HepG2 (cell line): ENCODE data around the gene LIN28B. TPM values are rescaled to one million over a fixed set of nuclear protein-coding genes. Genes with fewer than 3 reads are reported as not detected.
A peak's percentile ranks its signal among the peaks of the same experiment; 100 is the strongest.

ENCODE experiments used
- CCDC6 ChIP-seq: sonication (generic); formaldehyde crosslinking; IDR thresholded peaks from 2 replicates; pipeline ENCODE4 v1.8.1; 2022; ENCODE audit warnings: mild to moderate bottlenecking, missing genetic modification reagents, moderate library complexity
- EHMT2 ChIP-seq: fragments of 200-600 bp; sonication (generic); IDR thresholded peaks from 2 replicates; pipeline ENCODE4 v1.7.0; 2017; ENCODE audit warnings: antibody characterized with exemption, low read depth, low read length, borderline replicate concordance
- HNRNPUL1 ChIP-seq: fragments of 200-400 bp; formaldehyde crosslinking; IDR thresholded peaks from 2 replicates; pipeline ENCODE4 v1.6.1; 2017; ENCODE audit warnings: low read depth, mild to moderate bottlenecking, low read length, moderate library complexity
- HOXA9 ChIP-seq: sonication (generic); formaldehyde crosslinking; IDR thresholded peaks from 2 replicates; pipeline ENCODE4 v1.8.1; 2022; ENCODE audit warnings: missing genetic modification reagents, mild to moderate bottlenecking, moderate library complexity, borderline replicate concordance
- IKZF1 ChIP-seq: fragments of 450-650 bp; IDR thresholded peaks from 2 replicates; pipeline ENCODE4 v1.7.1; 2016
- KLF13 ChIP-seq: sonication (generic); formaldehyde crosslinking; IDR thresholded peaks from 2 replicates; pipeline ENCODE4 v1.4.0; 2020; ENCODE audit warnings: mild to moderate bottlenecking, missing genetic modification reagents
- KLF15 ChIP-seq: sonication (generic); formaldehyde crosslinking; IDR thresholded peaks from 2 replicates; pipeline ENCODE4 v1.8.1; 2023; ENCODE audit warnings: borderline replicate concordance, mild to moderate bottlenecking, inconsistent platforms, missing genetic modification reagents, mixed read lengths
- NR2C2 ChIP-seq: sonication (generic); formaldehyde crosslinking; IDR thresholded peaks from 2 replicates; pipeline ENCODE4 v1.4.0; 2020; ENCODE audit warnings: missing genetic modification reagents, mild to moderate bottlenecking, moderate library complexity, borderline replicate concordance
- RELA ChIP-seq: sonication (generic); formaldehyde crosslinking; IDR thresholded peaks from 2 replicates; pipeline ENCODE4 v1.4.0; 2020; ENCODE audit warnings: missing genetic modification reagents
- SYNCRIP ChIP-seq: fragments of 200-400 bp; formaldehyde crosslinking; IDR thresholded peaks from 2 replicates; pipeline ENCODE4 v1.6.1; 2018; ENCODE audit warnings: mild to moderate bottlenecking, low read depth, low read length; ENCODE audit not compliant: insufficient read depth
- TAF1 ChIP-seq: sonication (generic); formaldehyde crosslinking; IDR thresholded peaks from 2 replicates; pipeline ENCODE4 v1.4.0; 2020; ENCODE audit warnings: missing genetic modification reagents
- TBL1XR1 ChIP-seq: fragments of 150-350 bp; IDR thresholded peaks from 2 replicates; pipeline ENCODE4 v1.6.1; 2014; ENCODE audit warnings: borderline replicate concordance, low read length; ENCODE audit not compliant: partially characterized antibody
- ZBTB34 ChIP-seq: sonication (generic); formaldehyde crosslinking; IDR thresholded peaks from 2 replicates; pipeline ENCODE4 v1.8.0; 2022; ENCODE audit warnings: mild to moderate bottlenecking, missing genetic modification reagents
- ZKSCAN8 ChIP-seq: IDR thresholded peaks from 2 replicates; pipeline ENCODE4 v1.6.1; 2016; ENCODE audit warnings: borderline replicate concordance, missing genetic modification reagents, missing compliant biosample characterization
- ZNF205 ChIP-seq: IDR thresholded peaks from 2 replicates; pipeline ENCODE4 v1.6.1; 2018; ENCODE audit warnings: missing biosample characterization, missing genetic modification reagents
- ZNF484 ChIP-seq: sonication (generic); formaldehyde crosslinking; IDR thresholded peaks from 2 replicates; pipeline ENCODE4 v1.5.1; 2020; ENCODE audit warnings: mild to moderate bottlenecking, low read depth, missing genetic modification reagents, borderline replicate concordance
- ZNF547 ChIP-seq: sonication (generic); formaldehyde crosslinking; IDR thresholded peaks from 2 replicates; pipeline ENCODE4 v1.5.1; 2020; ENCODE audit warnings: mild to moderate bottlenecking, missing genetic modification reagents
- ZNF577 ChIP-seq: sonication (generic); formaldehyde crosslinking; IDR thresholded peaks from 2 replicates; pipeline ENCODE4 v1.4.0; 2020; ENCODE audit warnings: mild to moderate bottlenecking, low read depth, missing genetic modification reagents, borderline replicate concordance
- ZNF605 ChIP-seq: sonication (generic); formaldehyde crosslinking; IDR thresholded peaks from 2 replicates; pipeline ENCODE4 v1.8.0; 2022; ENCODE audit warnings: mild to moderate bottlenecking, missing genetic modification reagents
- ZNF652 ChIP-seq: IDR thresholded peaks from 2 replicates; pipeline ENCODE4 v1.6.1; 2016; ENCODE audit warnings: low read depth, borderline replicate concordance
- ZSCAN12 ChIP-seq: sonication (generic); formaldehyde crosslinking; IDR thresholded peaks from 2 replicates; pipeline ENCODE4 v1.9.0; 2021; ENCODE audit warnings: mild to moderate bottlenecking, missing genetic modification reagents
- polyA plus RNA-seq, 8 experiments: library from polyadenylated mRNA; depleted of rRNA in 3 of 8; stranded (reverse) in 7 of 8; unstranded in 1 of 8; fragments of >200 nt; fragmentation: Illumina TruSeq in 4 of 8; extraction: Trizol in 4 of 8; gene quantifications; 2 replicates each; pipeline versions ENCODE4 v1.2.1 to v1.2.3, GENCODE V29; 2011 to 2016; ENCODE audit warnings: low read depth in 4 of 8, missing spikeins in 1 of 8, mixed read lengths in 1 of 8; ENCODE audit not compliant: insufficient read depth in 1 of 8
- total RNA-seq, 5 experiments: library from RNA; depleted of rRNA; stranded (reverse); fragments of >200 nt; fragmentation: Illumina TruSeq; extraction: Trizol; gene quantifications; 2 replicates each; pipeline ENCODE4 v1.2.3, GENCODE V29; 2016; ENCODE audit warnings: low read depth in 1 of 5
- TF ChIP-seq, protein P1 (sequence below): sonication (generic); formaldehyde crosslinking; conservative IDR thresholded peaks from 2 replicates; pipeline ENCODE4 v1.4.0; 2020; ENCODE audit warnings: missing genetic modification reagents
- TF ChIP-seq, protein P2 (sequence below): sonication (generic); formaldehyde crosslinking; IDR thresholded peaks from 2 replicates; pipeline ENCODE4 v1.5.1; 2020; ENCODE audit warnings: mild to moderate bottlenecking, missing genetic modification reagents

The LIN28B gene
- total and polyA plus RNA-seq, 2 of the 13 experiments (the other 11 are each of a cell fraction or from before 2014, with no cell fraction given): 14.5 to 56.8 TPM

GRCh38 chr6:104940893-104941728 lies 15.8 kb upstream of the LIN28B start (continued):
- TF ChIP-seq KLF13 (CRISPR knock-in tag): 0 out of 2 replicates have a peak, but pooled peaks have one; percentile 63
- no peak; the same call in 1 of the 2 replicates for TF ChIP-seq ZNF484 (CRISPR knock-in tag)
- peak; percentile 60; the same call in 1 of the 2 replicates for TF ChIP-seq ZNF205 (CRISPR knock-in tag)
- no peak for TF ChIP-seq SYNCRIP
- no peak for TF ChIP-seq IKZF1
- TF ChIP-seq, protein P1, sequence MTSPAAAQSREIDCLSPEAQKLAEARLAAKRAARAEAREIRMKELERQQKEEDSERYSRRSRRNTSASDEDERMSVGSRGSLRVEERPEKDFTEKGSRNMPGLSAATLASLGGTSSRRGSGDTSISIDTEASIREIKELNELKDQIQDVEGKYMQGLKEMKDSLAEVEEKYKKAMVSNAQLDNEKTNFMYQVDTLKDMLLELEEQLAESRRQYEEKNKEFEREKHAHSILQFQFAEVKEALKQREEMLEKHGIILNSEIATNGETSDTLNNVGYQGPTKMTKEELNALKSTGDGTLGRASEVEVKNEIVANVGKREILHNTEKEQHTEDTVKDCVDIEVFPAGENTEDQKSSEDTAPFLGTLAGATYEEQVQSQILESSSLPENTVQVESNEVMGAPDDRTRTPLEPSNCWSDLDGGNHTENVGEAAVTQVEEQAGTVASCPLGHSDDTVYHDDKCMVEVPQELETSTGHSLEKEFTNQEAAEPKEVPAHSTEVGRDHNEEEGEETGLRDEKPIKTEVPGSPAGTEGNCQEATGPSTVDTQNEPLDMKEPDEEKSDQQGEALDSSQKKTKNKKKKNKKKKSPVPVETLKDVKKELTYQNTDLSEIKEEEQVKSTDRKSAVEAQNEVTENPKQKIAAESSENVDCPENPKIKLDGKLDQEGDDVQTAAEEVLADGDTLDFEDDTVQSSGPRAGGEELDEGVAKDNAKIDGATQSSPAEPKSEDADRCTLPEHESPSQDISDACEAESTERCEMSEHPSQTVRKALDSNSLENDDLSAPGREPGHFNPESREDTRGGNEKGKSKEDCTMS: no peak
- peak; percentile 89 for TF ChIP-seq NR2C2 (CRISPR knock-in tag)
- TF ChIP-seq TBL1XR1: no peak
- no peak for TF ChIP-seq ZKSCAN8
- no peak; the same call in 1 of the 2 replicates for TF ChIP-seq HOXA9 (CRISPR knock-in tag)
- no peak; the same call in 1 of the 2 replicates for TF ChIP-seq ZNF577
- TF ChIP-seq ZNF652 (CRISPR knock-in tag): no peak
- peak; percentile 97 for TF ChIP-seq ZNF547
- TF ChIP-seq HNRNPUL1: no peak
- TF ChIP-seq EHMT2: no peak
- peak; percentile 51; the same call in 1 of the 2 replicates for TF ChIP-seq CCDC6 (CRISPR knock-in tag)
- TF ChIP-seq KLF15 (CRISPR knock-in tag): no peak
- 0 out of 2 replicates have a peak, but pooled peaks have one; percentile 21 for TF ChIP-seq ZBTB34 (CRISPR knock-in tag)
- TF ChIP-seq TAF1 (CRISPR knock-in tag): peak; percentile 55; the same call in 1 of the 2 replicates
- TF ChIP-seq, protein P2, sequence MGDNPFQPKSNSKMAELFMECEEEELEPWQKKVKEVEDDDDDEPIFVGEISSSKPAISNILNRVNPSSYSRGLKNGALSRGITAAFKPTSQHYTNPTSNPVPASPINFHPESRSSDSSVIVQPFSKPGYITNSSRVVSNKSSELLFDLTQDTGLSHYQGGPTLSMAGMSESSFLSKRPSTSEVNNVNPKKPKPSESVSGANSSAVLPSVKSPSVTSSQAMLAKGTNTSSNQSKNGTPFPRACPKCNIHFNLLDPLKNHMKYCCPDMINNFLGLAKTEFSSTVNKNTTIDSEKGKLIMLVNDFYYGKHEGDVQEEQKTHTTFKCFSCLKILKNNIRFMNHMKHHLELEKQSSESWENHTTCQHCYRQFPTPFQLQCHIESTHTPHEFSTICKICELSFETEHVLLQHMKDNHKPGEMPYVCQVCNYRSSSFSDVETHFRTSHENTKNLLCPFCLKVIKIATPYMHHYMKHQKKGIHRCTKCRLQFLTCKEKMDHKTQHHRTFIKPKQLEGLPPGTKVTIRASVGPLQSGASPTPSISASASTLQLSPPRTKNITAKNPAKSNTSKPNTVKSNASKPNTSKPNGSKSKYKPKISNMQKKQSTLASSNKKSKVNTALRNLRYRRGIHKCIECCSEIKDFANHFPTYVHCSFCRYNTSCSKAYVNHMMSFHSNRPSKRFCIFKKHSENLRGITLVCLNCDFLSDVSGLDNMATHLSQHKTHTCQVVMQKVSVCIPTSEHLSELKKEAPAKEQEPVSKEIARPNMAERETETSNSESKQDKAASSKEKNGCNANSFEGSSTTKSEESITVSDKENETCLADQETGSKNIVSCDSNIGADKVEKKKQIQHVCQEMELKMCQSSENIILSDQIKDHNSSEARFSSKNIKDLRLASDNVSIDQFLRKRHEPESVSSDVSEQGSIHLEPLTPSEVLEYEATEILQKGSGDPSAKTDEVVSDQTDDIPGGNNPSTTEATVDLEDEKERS (CRISPR knock-in tag): no peak
- TF ChIP-seq ZNF605 (CRISPR knock-in tag): peak; percentile 86
- TF ChIP-seq RELA: no peak
- 0 out of 2 replicates have a peak, but pooled peaks have one; percentile 61 for TF ChIP-seq ZSCAN12 (CRISPR knock-in tag)
